ENCODE data around the gene ZNF444.
"Not testable (repeated sequence)": the region's sequence is repeated elsewhere in the genome, so short reads cannot be mapped to it uniquely, and the experiment has no call there.

The ZNF444 gene

GRCh38 chr19:56098731-56099568, 42.1 kb upstream of the ZNF444 start:
- Histone ChIP-seq H3K4me3 (no peak overlapping the region), H3K27ac (no peak overlapping the region), H4K20me1 (peaks cover 70% of the 10 kb centered on the region), H3K9me3 (peaks cover 17% of the 10 kb centered on the region), H3K4me1 (peaks cover 44% of the 10 kb centered on the region), H3K4me2 (no peak overlapping the region), H3K9ac (no peak overlapping the region), H3K36me3 (peaks cover 87% of the 10 kb centered on the region), H3K27me3 (no peaks in the 10 kb centered on the region)
- no peak for TF ChIP-seq Cebpa-rat (IDR thresholded peaks at IDR 0.05)

- H3K4me1 ChIP-seq: peaks cover 51% of the 10 kb centered on the region
- peaks cover 8% of the 10 kb centered on the region; the same call in 1 of the 2 replicates for H3K9me3 ChIP-seq
- H3K27me3 ChIP-seq: no peaks in the 10 kb centered on the region
- no peak overlapping the region for H3K4me3 ChIP-seq
- H3K27ac ChIP-seq: no peak overlapping the region
- H4K20me1 ChIP-seq: peaks cover 78% of the 10 kb centered on the region
- no peak for TF ChIP-seq Cebpa-rat (IDR thresholded peaks at IDR 0.05)
- H3K9ac ChIP-seq: no peak overlapping the region
- no peak overlapping the region for H3K4me2 ChIP-seq
- H3K36me3 ChIP-seq: peaks cover 78% of the 10 kb centered on the region
Observed at GRCh38 chr19:56099638-56100539, 41.2 kb upstream of the ZNF444 start.

GRCh38 chr19:56101095-56101494, 40.0 kb upstream of the ZNF444 start:
- no peak for TF ChIP-seq Cebpa-rat (IDR thresholded peaks at IDR 0.05)
- Histone ChIP-seq H3K36me3 (peaks cover 66% of the 10 kb centered on the region), H3K27ac (no peak overlapping the region), H3K9me3 (peaks cover 4% of the 10 kb centered on the region; the same call in 1 of the 2 replicates), H3K9ac (no peak overlapping the region), H3K27me3 (no peaks in the 10 kb centered on the region), H3K4me3 (no peak overlapping the region), H3K4me2 (no peak overlapping the region), H3K4me1 (peaks cover 63% of the 10 kb centered on the region), H4K20me1 (peaks cover 83% of the 10 kb centered on the region)

GRCh38 chr19:56101746-56102535, 39.1 kb upstream of the ZNF444 start:
- Histone ChIP-seq H3K36me3 (peaks cover 58% of the 10 kb centered on the region), H3K4me3 (no peak overlapping the region), H4K20me1 (peaks cover 82% of the 10 kb centered on the region), H3K4me1 (peaks cover 71% of the 10 kb centered on the region), H3K4me2 (peak overlapping the region; percentile 90), H3K27ac (peak overlapping the region; percentile 77), H3K9ac (peak overlapping the region; percentile 73; the same call in 1 of the 2 replicates), H3K9me3 (peaks cover 4% of the 10 kb centered on the region; the same call in 1 of the 2 replicates), H3K27me3 (no peaks in the 10 kb centered on the region)
- no peak for TF ChIP-seq Cebpa-rat (IDR thresholded peaks at IDR 0.05)

- peak overlapping the region; percentile 77 for H3K27ac ChIP-seq
- peaks cover 46% of the 10 kb centered on the region for H3K36me3 ChIP-seq
- no peaks in the 10 kb centered on the region for H3K27me3 ChIP-seq
- H4K20me1 ChIP-seq: peaks cover 74% of the 10 kb centered on the region
- peak overlapping the region; percentile 7; the same call in 1 of the 2 replicates for H3K4me3 ChIP-seq
- no peak for TF ChIP-seq Cebpa-rat (IDR thresholded peaks at IDR 0.05)
- peak overlapping the region; percentile 90 for H3K4me2 ChIP-seq
- peak overlapping the region; percentile 73 for H3K9ac ChIP-seq
- H3K9me3 ChIP-seq: peaks cover 4% of the 10 kb centered on the region; the same call in 1 of the 2 replicates
- H3K4me1 ChIP-seq: peaks cover 71% of the 10 kb centered on the region
Observed at GRCh38 chr19:56103027-56103614, 38.0 kb upstream of the ZNF444 start.

GRCh38 chr19:56104423-56104822, 36.7 kb upstream of the ZNF444 start:
- H3K4me3 ChIP-seq: no peak overlapping the region

GRCh38 chr19:56105090-56105701, 35.9 kb upstream of the ZNF444 start:
- Histone ChIP-seq H3K4me2 (peak overlapping the region; percentile 98), H3K9me3 (no peaks in the 10 kb centered on the region), H3K27ac (peak overlapping the region; percentile 90)

More at GRCh38 chr19:56104423-56104822, 36.7 kb upstream of the ZNF444 start:
- Histone ChIP-seq H4K20me1 (peaks cover 62% of the 10 kb centered on the region), H3K9me3 (no peaks in the 10 kb centered on the region), H3K36me3 (peaks cover 33% of the 10 kb centered on the region), H3K4me1 (peaks cover 73% of the 10 kb centered on the region), H3K27ac (peak overlapping the region; percentile 90), H3K27me3 (no peaks in the 10 kb centered on the region), H3K9ac (peak overlapping the region; percentile 41; the same call in 1 of the 2 replicates), H3K4me2 (peak overlapping the region; percentile 98)
- no peak for TF ChIP-seq Cebpa-rat (IDR thresholded peaks at IDR 0.05)

GRCh38 chr19:56105831-56106396, 35.2 kb upstream of the ZNF444 start:
- Histone ChIP-seq H3K4me2 (peak overlapping the region; percentile 98), H3K27ac (peak overlapping the region; percentile 90), H3K4me1 (peaks cover 88% of the 10 kb centered on the region), H4K20me1 (peaks cover 53% of the 10 kb centered on the region), H3K9ac (peak overlapping the region; percentile 72), H3K36me3 (peaks cover 18% of the 10 kb centered on the region), H3K4me3 (peak overlapping the region; percentile 50)
- H3K27me3 ChIP-seq, H3K9me3 ChIP-seq: not testable (repeated sequence)

More at GRCh38 chr19:56105090-56105701, 35.9 kb upstream of the ZNF444 start:
- Histone ChIP-seq H3K4me3 (peak overlapping the region; percentile 50), H3K27me3 (no peaks in the 10 kb centered on the region), H3K36me3 (peaks cover 25% of the 10 kb centered on the region), H3K4me1 (peaks cover 80% of the 10 kb centered on the region), H4K20me1 (peaks cover 55% of the 10 kb centered on the region), H3K9ac (peak overlapping the region; percentile 72)
- TF ChIP-seq Cebpa-rat (IDR thresholded peaks at IDR 0.05): no peak
